CD4-positive, alpha-beta T cell treated with Interleukin-17A for 4 hours (primary cell): ENCODE data around the gene SMAP1.

Experiments used
- DNase-seq: peaks from one replicate; pipeline ENCODE4 v3.0.0-alpha.2; 2020; ENCODE audit warnings: mixed read lengths

The SMAP1 gene

DNA sequence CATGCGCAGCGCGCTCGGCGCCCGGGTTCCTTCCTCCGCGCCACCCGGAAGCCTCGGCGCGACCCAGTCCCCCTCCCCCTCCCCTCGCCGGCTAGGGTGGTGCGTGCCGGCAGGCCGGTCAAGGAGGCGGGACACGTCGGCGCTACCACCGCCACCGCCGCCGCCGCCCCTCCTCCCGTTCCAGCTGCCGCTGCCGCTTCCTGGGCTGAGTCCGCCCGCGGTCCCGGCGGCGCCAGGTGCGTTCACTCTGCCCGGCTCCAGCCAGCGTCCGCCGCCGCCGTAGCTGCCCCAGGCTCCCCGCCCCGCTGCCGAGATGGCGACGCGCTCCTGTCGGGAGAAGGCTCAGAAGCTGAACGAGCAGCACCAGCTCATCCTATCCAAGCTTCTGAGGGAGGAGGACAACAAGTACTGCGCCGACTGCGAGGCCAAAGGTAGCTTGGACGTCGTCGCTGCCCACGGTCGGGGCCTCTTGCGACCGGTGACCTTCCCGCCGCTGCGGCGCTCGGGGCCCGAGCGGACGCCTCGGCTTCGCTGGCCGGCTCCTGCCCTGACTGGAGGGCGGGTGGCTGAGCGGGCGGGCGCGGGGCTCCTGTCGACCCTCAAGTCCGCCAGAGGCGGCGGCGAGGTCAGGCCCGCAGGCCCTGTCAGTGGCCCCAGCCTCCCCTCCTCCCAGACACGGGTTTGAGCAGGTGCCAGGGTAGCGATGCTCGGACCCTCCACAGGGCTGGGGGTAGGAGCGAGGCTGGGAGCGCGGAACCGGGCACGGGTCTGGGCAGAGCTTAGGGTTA, at the start of gene SMAP1:
Gene SMAP1 (plus strand): TSS at position 173 of the 788 bp plus-strand sequence. CDS start 141 bp downstream, at position 314.
- DNase-seq: peak; percentile 97

- DNase-seq: no peak
These were observed 46.9 kb upstream of the SMAP1 start for GRCh38 chr6:70620746-70621145.

DNA sequence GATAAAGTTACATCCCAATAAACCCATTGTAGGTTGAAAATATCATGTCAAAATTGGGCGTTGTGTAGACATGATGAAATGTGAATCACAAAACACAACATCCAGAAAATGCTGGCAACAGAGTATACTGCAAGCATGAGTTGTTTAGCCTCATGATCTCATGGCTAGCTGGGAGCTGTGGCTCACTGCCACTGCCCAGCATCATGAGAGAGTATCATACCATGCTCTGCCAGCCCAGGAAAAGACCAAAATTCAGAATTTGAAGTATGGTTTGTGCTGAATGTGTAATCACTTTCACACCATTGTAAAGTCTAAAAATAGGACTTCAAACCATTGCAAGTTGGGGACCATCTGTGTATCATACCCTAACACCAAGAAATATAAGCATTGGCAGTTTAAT, 45.2 kb upstream of the SMAP1 start:
- no peak for DNase-seq

- no peak for DNase-seq
These were observed 42.2 kb upstream of the SMAP1 start for GRCh38 chr6:70625436-70625835.

- no peak for DNase-seq
These were observed 40.0 kb upstream of the SMAP1 start for GRCh38 chr6:70627500-70628254.

DNA sequence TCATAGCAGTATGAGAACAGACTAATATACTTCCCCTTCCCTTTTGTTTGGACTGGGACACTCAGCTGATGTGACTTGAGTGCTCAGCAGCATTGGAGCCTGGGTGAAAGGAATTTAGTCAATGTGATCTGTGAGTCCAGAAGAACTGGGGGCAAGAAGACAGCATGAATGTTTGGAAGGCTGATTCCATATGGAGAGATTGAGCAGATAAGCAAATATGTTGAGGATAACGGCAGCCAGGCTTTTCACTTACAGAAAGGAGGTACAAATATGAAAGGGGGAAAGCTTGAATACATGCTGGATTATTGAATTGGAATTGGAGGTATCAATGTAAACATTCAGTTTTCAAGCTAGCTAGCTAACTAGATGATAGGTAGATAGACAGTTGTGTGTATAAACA, 37.8 kb upstream of the SMAP1 start:
- no peak for DNase-seq

GRCh38 chr6:70633870-70634269, 33.8 kb upstream of the SMAP1 start:
- DNase-seq: no peak

GRCh38 chr6:70636596-70636995, 31.1 kb upstream of the SMAP1 start:
- DNase-seq: no peak

DNA sequence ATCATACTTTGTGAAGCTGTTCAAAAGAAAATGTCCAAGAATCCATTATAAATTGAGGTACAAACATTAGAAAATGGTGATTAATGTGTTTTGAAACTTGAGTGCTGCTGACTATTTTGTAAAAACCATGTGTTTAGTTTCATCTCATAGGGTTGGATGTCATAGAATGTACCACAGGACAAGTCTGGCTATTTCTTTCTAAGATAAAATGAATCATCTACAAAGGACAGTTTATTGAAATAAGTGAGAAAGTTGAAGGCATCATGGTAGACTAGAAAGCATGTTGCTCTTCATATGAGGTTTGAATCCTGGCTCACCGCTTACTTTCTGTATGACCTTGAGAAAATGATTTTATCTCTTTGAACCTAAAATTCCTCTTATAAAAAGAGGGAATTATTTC, 29.2 kb upstream of the SMAP1 start:
- no peak for DNase-seq

- DNase-seq: peak; percentile 65
These were observed 16.3 kb upstream of the SMAP1 start for GRCh38 chr6:70651326-70651905.

DNA sequence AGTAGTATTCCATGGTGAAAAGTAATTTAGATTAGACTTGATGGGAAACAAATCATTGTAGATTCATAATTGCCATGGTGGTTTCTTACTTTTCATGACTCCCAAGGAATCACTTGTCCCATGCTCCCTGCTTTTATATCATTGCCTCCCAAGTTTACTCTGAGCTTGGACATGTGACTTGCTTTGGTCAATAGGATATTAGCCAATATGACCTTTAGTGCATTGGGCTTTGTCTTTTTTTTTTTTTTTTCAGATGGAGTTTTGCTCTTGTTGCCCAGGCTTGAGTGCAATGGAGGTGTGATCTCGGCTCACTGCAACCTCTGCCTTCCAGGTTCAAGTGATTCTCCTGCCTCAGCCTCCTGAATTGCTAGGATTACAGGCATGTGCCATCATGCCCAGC, 15.5 kb upstream of the SMAP1 start:
- DNase-seq: no peak

- no peak for DNase-seq
These were observed 10.0 kb upstream of the SMAP1 start for GRCh38 chr6:70657706-70658105.

GRCh38 chr6:70663881-70664466, 3.7 kb upstream of the SMAP1 start:
- no peak for DNase-seq

GRCh38 chr6:70666706-70667105, 977 bp upstream of the SMAP1 start:
- no peak for DNase-seq

GRCh38 chr6:70667256-70667710, 400 bp upstream of the SMAP1 start:
- no peak for DNase-seq

DNA sequence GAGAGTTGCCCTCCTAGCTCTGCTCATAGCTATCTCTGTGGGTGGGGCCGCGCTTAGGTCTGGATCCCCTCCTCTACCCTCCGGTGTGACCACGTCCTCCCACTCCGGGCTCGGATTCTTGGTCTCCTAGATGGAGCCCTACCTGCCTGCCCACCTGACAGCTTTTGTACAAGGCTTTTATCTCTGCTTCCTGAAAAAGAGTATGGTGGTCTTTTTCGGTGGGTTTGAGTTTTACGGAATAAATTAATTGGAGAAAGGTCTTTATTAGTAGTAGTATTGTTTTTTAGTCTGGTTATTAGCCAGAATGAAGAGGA, 773 bp downstream of the SMAP1 start:
- no peak for DNase-seq

- DNase-seq: no peak
These were observed 1.4 kb downstream of the SMAP1 start for GRCh38 chr6:70669133-70669532.

DNA sequence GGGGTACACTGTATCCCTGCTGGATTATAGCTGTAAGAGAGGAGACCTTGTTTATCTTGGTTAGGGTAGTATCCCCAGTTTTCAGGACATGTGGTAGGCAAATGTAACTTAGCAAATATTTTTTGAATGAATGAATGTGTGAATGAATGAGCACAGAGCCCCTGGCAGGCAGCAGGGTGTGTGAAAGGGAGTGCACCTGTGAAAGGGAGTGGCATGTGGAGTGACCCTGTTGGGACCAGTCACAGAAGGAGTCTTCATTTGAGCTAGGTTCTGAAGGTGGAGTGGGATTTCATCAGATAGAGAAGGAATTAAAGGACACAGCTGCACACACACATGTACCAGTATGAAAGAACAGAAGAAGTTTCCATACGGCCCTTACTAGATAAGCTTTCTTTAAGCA, 4.9 kb downstream of the SMAP1 start:
- no peak for DNase-seq

GRCh38 chr6:70673054-70673453, 5.4 kb downstream of the SMAP1 start:
- DNase-seq: no peak

GRCh38 chr6:70673601-70674000, 5.9 kb downstream of the SMAP1 start:
- peak; percentile 12 for DNase-seq

- DNase-seq: no peak
These were observed 8.1 kb downstream of the SMAP1 start for GRCh38 chr6:70675822-70676221.

DNA sequence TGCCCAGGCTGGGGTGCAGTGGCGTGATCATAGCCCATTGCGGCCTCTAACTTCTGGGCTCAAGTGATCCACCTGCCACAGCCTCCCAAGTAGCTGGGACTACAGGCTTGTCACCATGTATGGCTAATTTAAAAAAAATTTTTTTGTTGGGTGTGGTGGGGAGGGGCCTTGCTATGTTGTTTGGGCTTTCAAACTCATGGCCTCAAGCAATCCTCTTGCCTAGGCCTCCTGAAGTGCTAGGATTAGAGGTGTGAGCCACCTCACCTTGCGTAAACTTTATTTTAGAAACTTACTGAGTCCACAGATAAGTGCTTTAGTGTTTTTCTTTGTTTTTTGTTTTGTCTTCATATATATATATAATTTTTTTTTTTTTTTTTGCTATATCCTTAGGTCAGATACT, 9.1 kb downstream of the SMAP1 start:
- DNase-seq: no peak

- no peak for DNase-seq
These were observed 12.7 kb downstream of the SMAP1 start for GRCh38 chr6:70680396-70680795.
